Neural cell (in vitro differentiated cells): ENCODE measurements around the gene EFCC1. TPM values are rescaled to one million over a fixed set of nuclear protein-coding genes. Genes with fewer than 3 reads are reported as not detected.

Experiments used
- H2AFZ ChIP-seq: fragments of 200-600, 300-800 bp; sonication (generic), shearing (Covaris generic); 2 replicates; pipeline ENCODE4 v1.6.0; 2014; ENCODE audit warnings: low read depth, mild to moderate bottlenecking, antibody characterized with exemption, low read length, moderate library complexity
- H3F3A ChIP-seq: fragments of 200-600 bp; shearing (Covaris generic); 2 replicates; pipeline ENCODE4 v1.6.1; 2016; ENCODE audit warnings: mild to moderate bottlenecking, moderate library complexity, mixed read lengths, antibody characterized with exemption, low read length; ENCODE audit not compliant: insufficient read depth, poor library complexity, severe bottlenecking
- H3K27ac ChIP-seq: fragments of 200-600, 300-800 bp; sonication (generic), shearing (Covaris generic); 2 replicates; pipeline ENCODE4 v1.5.1; 2014; ENCODE audit warnings: mild to moderate bottlenecking, low read length, moderate library complexity
- H3K27me3 ChIP-seq: fragments of 300-800, 200-600 bp; sonication (generic), shearing (Covaris generic); 2 replicates; pipeline ENCODE4 v1.6.0; 2014; ENCODE audit warnings: mild to moderate bottlenecking, low read depth, low read length, moderate library complexity; ENCODE audit not compliant: insufficient read depth
- H3K36me3 ChIP-seq: fragments of 300-800, 200-600 bp; sonication (generic), shearing (Covaris generic); 2 replicates; pipeline ENCODE4 v1.5.1; 2014; ENCODE audit warnings: mild to moderate bottlenecking, antibody characterized with exemption, low read length, moderate library complexity; ENCODE audit not compliant: insufficient read depth
- H3K4me2 ChIP-seq: fragments of 300-800, 200-600 bp; sonication (generic), shearing (Covaris generic); 2 replicates; pipeline ENCODE4 v1.6.0; 2014; ENCODE audit warnings: mild to moderate bottlenecking, low read length
- H3K4me3 ChIP-seq: fragments of 300-800, 200-600 bp; sonication (generic), shearing (Covaris generic); 2 replicates; pipeline ENCODE4 v1.5.1; 2014; ENCODE audit warnings: mild to moderate bottlenecking, low read length, moderate library complexity
- H3K79me2 ChIP-seq: fragments of 200-600 bp; shearing (Covaris generic); replicated peaks from 2 replicates; pipeline ENCODE4 v1.6.0; 2014; ENCODE audit warnings: mild to moderate bottlenecking, low read length, moderate library complexity; ENCODE audit not compliant: insufficient read depth
- H3K9ac ChIP-seq: fragments of 300-800, 200-600 bp; sonication (generic), shearing (Covaris generic); 2 replicates; pipeline ENCODE4 v1.6.1; 2016; ENCODE audit warnings: mild to moderate bottlenecking, low read length, mixed read lengths
- H3K9me2 ChIP-seq: fragments of 200-600 bp; shearing (Covaris generic); 2 replicates; pipeline ENCODE4 v1.6.1; 2016; ENCODE audit warnings: mild to moderate bottlenecking, low read length, mixed read lengths; ENCODE audit not compliant: insufficient read depth
- H3K9me3 ChIP-seq: fragments of 200-600, 300-800 bp; sonication (generic), shearing (Covaris generic); 2 replicates; pipeline ENCODE4 v1.6.1; 2016; ENCODE audit warnings: mild to moderate bottlenecking, mixed run types, low read length, moderate library complexity, mixed read lengths
- H4K20me1 ChIP-seq: fragments of 200-600 bp; shearing (Covaris generic); 2 replicates; pipeline ENCODE4 v1.6.1; 2016; ENCODE audit warnings: mild to moderate bottlenecking, mixed run types; ENCODE audit not compliant: insufficient read depth
- CTCF ChIP-seq: fragments of 450-650 bp; IDR thresholded peaks from 2 replicates; pipeline ENCODE4 v1.5.1; 2014; ENCODE audit warnings: antibody characterized with exemption, mild to moderate bottlenecking, moderate library complexity; ENCODE audit not compliant: poor library complexity, severe bottlenecking
- EP300 ChIP-seq: fragments of 450-650 bp; conservative IDR thresholded peaks from 2 replicates; pipeline ENCODE4 v1.6.1; 2014; ENCODE audit warnings: antibody characterized with exemption, mild to moderate bottlenecking, moderate library complexity; ENCODE audit not compliant: poor library complexity, severe bottlenecking
- EZH2 ChIP-seq: fragments of 200-600, 300-800 bp; shearing (Covaris generic), sonication (generic); IDR thresholded peaks from 2 replicates; pipeline ENCODE4 v1.6.1; 2014; ENCODE audit warnings: antibody characterized with exemption, low read length, borderline replicate concordance, mild to moderate bottlenecking; ENCODE audit not compliant: insufficient read depth, poor library complexity, severe bottlenecking
- MXI1 ChIP-seq: fragments of 450-650 bp; conservative IDR thresholded peaks from 2 replicates; pipeline ENCODE4 v1.6.1; 2014; ENCODE audit warnings: antibody characterized with exemption, mild to moderate bottlenecking; ENCODE audit not compliant: poor library complexity, severe bottlenecking
- POLR2AphosphoS5 ChIP-seq: IDR thresholded peaks from 2 replicates; pipeline ENCODE4 v1.6.1; 2012
- RAD21 ChIP-seq: fragments of 450-650 bp; conservative IDR thresholded peaks from 2 replicates; pipeline ENCODE4 v1.6.1; 2014; ENCODE audit warnings: antibody characterized with exemption, mild to moderate bottlenecking, moderate library complexity
- SMC3 ChIP-seq: fragments of 450-650 bp; conservative IDR thresholded peaks from 2 replicates; pipeline ENCODE4 v1.6.1; 2014; ENCODE audit warnings: antibody characterized with exemption, mild to moderate bottlenecking, moderate library complexity; ENCODE audit not compliant: poor library complexity
- TAF1 ChIP-seq: IDR thresholded peaks from 2 replicates; pipeline ENCODE4 v1.6.1; 2012; ENCODE audit warnings: low read depth
- polyA plus RNA-seq: library from polyadenylated mRNA; depleted of rRNA; stranded (reverse); fragments of >200 nt; gene quantifications from 2 replicates; pipeline ENCODE4 v1.2.3, GENCODE V29; 2014
- TF ChIP-seq, protein P1 (sequence below): IDR thresholded peaks from 2 replicates; pipeline ENCODE4 v1.6.1; 2012; ENCODE audit warnings: borderline replicate concordance

Gene EFCC1
- polyA plus RNA-seq, 1 donor from 2014 or later, result not detected

DNA sequence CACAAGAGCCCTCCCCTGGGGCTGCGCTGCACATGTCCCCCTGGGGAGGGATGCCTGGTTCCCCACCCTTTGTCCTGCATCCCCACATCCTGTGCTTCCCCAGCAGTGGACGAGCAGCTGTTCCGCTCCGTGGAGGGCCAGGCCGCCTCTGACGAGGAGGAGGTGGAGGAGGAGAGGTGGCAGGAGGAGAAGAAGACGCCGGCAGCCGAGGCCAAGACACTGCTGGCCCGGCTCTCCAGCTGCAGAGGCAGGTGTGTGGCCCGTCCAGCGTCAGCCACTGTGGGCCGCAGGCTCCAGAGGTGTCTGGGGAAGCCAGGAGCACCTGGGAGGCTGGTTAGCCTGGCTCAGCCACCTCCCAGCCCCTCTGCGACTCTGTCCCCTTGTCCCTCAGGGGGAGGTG is 31.6 kb downstream of the EFCC1 start:
- H3K4me2 ChIP-seq, result no peak overlapping the region
- no peak overlapping the region for H3K4me3 ChIP-seq
- TF ChIP-seq SMC3 (no peak), CTCF (no peak), EP300 (no peak)
- no peak overlapping the region for H2AFZ ChIP-seq
- H3K9me2 ChIP-seq, result no peaks in the 10 kb centered on the region
- H3F3A ChIP-seq, result no peaks in the 10 kb centered on the region
- no peaks in the 10 kb centered on the region for H3K79me2 ChIP-seq
- no peak overlapping the region for H3K9ac ChIP-seq
- no peaks in the 10 kb centered on the region for H4K20me1 ChIP-seq
- no peaks in the 10 kb centered on the region for H3K36me3 ChIP-seq
- H3K27ac ChIP-seq, result no peak overlapping the region
- H3K9me3 ChIP-seq, result no peaks in the 10 kb centered on the region
- no peaks in the 10 kb centered on the region for H3K27me3 ChIP-seq

DNA sequence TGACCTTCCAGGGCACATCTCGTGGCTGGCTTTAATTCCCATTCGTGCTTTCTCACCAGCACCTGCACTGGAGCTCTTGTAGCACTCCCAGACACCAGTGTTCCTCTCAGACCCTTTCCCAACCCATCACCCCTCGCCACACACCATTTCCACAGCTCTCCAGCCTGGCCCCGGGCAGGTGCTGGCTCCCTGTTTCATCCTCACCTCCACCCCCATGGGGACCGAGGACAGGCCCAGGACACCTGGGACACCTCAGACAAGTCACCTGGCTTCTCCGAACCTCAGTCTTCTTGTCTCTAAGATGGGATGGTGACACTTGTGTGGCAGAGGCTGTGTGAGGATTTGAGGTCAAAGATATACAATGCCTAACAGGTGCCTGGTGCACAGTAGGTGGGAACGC is 32.0 kb downstream of the EFCC1 start:
- no peak overlapping the region for H3K27ac ChIP-seq
- H3K9me3 ChIP-seq, result no peaks in the 10 kb centered on the region
- no peaks in the 10 kb centered on the region for H4K20me1 ChIP-seq
- TF ChIP-seq TAF1, result no peak
- TF ChIP-seq EP300, result no peak
- TF ChIP-seq RAD21, result no peak
- TF ChIP-seq POLR2AphosphoS5, result no peak
- no peak overlapping the region for H3K9ac ChIP-seq
- H3K4me2 ChIP-seq, result no peak overlapping the region
- no peaks in the 10 kb centered on the region for H3K9me2 ChIP-seq
- no peak overlapping the region for H2AFZ ChIP-seq
- H3K27me3 ChIP-seq, result no peaks in the 10 kb centered on the region
- no peak overlapping the region for H3K4me3 ChIP-seq
- no peaks in the 10 kb centered on the region for H3K36me3 ChIP-seq
- H3K79me2 ChIP-seq, result no peaks in the 10 kb centered on the region
- H3F3A ChIP-seq, result no peaks in the 10 kb centered on the region

DNA sequence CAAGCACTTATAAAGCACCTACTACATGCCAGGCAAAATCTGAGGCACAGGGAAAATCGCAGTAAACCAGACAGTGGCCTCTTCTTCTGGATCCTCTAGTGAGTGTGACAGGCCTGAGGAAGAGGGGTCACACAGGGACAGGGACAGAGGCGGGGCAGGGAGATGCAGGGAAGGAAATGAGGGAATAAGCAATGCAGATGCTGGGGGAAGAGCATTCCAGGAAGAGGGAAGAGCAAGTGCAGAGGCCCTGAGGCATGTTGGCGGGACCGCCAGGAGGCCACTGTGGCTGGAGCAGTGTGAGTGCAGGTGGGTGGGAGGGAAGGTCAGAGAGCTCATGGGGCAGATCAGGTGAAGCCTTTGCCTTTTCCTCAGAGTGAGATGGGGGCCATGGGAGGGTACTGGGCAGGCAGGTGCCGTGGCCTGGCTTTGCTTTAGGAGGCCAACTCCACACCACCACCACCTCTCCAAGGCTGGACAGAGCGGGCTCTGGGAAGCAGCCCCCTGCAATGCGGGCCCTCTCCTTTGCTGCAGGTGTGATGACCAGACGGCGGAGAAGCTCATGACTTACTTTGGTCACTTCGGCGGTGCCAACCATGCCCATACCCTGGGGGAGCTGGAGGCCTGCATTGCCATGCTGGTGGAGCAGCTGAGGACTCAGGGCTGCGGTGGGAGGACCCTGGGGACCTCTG is 32.7 kb downstream of the EFCC1 start:
- H3K27me3 ChIP-seq, result no peaks in the 10 kb centered on the region
- no peak overlapping the region for H3K4me2 ChIP-seq
- H3K4me3 ChIP-seq, result no peak overlapping the region
- TF ChIP-seq, protein P1, sequence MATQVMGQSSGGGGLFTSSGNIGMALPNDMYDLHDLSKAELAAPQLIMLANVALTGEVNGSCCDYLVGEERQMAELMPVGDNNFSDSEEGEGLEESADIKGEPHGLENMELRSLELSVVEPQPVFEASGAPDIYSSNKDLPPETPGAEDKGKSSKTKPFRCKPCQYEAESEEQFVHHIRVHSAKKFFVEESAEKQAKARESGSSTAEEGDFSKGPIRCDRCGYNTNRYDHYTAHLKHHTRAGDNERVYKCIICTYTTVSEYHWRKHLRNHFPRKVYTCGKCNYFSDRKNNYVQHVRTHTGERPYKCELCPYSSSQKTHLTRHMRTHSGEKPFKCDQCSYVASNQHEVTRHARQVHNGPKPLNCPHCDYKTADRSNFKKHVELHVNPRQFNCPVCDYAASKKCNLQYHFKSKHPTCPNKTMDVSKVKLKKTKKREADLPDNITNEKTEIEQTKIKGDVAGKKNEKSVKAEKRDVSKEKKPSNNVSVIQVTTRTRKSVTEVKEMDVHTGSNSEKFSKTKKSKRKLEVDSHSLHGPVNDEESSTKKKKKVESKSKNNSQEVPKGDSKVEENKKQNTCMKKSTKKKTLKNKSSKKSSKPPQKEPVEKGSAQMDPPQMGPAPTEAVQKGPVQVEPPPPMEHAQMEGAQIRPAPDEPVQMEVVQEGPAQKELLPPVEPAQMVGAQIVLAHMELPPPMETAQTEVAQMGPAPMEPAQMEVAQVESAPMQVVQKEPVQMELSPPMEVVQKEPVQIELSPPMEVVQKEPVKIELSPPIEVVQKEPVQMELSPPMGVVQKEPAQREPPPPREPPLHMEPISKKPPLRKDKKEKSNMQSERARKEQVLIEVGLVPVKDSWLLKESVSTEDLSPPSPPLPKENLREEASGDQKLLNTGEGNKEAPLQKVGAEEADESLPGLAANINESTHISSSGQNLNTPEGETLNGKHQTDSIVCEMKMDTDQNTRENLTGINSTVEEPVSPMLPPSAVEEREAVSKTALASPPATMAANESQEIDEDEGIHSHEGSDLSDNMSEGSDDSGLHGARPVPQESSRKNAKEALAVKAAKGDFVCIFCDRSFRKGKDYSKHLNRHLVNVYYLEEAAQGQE, result no peak
- TF ChIP-seq TAF1 (no peak), MXI1 (no peak), RAD21 (no peak), POLR2AphosphoS5 (no peak), CTCF (no peak), EZH2 (no peak), SMC3 (no peak)
- no peaks in the 10 kb centered on the region for H3K9me2 ChIP-seq
- no peaks in the 10 kb centered on the region for H3K36me3 ChIP-seq
- no peak overlapping the region for H3K9ac ChIP-seq
- H3K79me2 ChIP-seq, result no peaks in the 10 kb centered on the region
- no peak overlapping the region for H2AFZ ChIP-seq
- no peaks in the 10 kb centered on the region for H3F3A ChIP-seq
- no peaks in the 10 kb centered on the region for H3K9me3 ChIP-seq
- no peaks in the 10 kb centered on the region for H4K20me1 ChIP-seq
- H3K27ac ChIP-seq, result no peak overlapping the region
